NCI-H345 treated with DMSO at 0.1 percent for 48 hours (cell line): ENCODE results near the gene LAMB2.
A peak's percentile ranks its signal among the peaks of the same experiment; 100 is the strongest.

Source experiments
- DNase-seq: peaks from one replicate; lab custom pipeline; 2025; ENCODE audit not compliant: unreplicated experiment; lab: John Stamatoyannopoulos, UW

LAMB2 gene

DNA sequence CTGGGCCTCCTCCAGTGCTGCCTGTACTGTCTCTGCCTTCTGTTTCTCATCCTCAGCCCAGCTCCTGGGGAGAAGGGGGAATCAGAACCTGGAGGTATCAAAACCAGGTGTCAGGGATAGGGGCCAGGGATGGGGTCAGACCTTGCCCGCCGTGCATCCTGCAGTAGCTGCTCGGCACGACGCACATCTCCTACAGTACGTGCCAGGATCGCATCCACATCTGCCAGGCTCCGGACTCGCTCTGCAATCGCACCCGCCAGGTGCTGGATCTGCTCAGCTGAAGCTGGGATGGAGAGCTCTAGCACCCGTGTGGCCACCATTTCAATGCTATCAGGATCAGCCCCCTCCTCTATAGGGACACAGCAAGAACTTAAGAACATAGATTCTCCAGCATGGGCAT is 10.8 kb downstream of the LAMB2 start:
- DNase-seq = no peak

DNA sequence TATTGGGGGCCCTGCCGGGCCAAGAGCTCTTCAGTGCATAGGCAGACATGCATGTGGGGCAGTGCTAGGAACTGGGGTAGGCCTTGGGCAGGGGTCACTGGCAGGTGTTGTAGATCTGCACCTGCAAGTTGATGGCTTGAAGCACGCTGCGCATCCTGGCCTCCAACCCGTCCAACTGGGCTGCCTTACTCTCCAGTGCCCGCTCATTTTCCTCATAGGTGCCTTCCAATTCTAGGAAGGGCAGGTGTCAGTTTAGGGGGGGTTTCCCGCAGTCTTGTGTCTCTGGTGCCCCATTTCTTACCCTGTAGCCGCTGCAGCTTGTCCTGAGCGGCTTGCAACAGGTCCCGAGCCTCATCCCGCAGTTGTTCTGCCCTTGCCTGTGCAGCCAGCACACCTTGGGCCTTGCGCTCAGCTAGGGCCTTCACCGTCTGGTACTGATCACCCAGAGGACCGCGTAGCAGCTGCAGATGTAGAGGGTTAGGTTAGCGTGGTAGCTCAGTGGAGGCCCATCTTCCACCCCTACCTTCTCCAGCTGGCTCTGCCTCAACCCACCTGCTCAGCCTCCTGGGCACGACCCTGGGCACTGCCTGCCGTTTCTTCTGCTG is 11.6 kb downstream of the LAMB2 start:
- no peak for DNase-seq

DNA sequence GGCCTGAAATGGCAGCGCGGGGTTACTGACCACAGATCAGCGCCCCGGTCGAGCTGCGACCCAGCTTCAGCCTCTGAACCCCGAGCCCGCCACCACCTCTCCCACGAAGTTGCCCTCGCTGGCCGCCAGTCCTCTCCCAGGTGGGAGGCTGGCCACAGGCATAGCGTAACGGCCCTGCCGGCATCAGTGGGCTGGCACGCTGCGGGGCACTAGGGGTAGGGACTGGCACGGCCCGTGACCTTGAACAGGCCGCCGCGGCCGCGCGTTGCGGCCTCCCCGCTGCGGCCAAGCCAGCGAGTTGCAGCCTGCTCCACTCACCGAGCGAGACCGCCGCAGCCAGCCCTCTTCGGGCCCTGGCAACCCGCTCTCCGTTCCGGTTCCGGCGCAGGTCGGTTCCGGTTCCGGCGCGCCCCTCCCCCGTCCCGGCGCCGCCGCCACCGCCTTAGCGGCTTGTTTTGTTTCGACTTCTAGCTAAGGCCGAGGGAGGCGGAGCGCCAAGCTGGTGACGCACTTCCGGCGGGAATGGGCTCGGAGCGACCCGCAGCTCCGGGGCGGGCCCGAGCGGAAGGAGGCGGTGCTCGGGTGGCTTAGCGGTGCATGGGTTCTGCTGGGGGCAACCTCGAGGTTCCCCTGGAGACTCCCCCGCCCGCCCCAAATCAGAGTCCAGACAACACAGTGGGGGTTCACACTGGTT is 12.3 kb downstream of the LAMB2 start, which contains the start of gene USP19:
Gene USP19 (minus strand): TSS at position 386 of the 694 bp plus-strand sequence. CDS start 1,678 bp downstream, outside the sequence.
- DNase-seq = peak; percentile 55

DNA sequence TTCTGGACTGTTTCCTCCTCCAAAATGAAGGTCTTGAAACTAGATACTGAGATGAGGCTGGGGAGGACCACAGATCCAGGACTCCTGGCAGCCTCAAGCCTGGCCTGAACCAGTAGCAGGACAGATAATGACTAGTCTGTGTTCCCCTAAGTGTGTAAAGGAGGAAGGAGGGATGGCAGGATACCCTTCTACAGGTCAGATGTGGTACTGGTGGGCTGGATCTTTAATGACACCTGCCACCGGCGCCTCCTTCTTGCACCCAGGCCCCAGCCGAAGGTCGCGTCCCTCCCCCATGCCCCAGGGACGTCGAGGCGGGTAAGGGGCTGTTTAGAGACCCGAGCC is 12.8 kb downstream of the LAMB2 start:
- no peak for DNase-seq

DNA sequence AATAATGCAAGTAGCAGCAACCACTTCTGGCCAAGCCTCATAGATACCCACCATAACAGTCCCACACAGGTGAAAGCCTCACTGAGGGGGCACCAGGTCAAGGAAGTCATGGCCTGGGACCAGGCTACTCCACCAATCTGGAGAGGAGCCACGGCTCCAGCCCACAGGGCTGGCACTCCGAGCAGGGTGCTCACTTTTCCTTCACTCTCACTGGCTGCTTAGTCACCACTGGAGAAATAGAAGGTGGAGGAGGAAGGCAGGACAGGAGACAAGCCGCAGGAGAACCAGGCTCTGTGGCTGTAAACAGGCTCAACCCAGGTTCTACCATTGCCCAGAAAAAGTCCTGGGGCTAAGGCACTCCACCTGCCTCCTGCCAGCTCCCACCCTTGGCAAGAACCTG is 13.4 kb downstream of the LAMB2 start:
- DNase-seq = no peak

DNA sequence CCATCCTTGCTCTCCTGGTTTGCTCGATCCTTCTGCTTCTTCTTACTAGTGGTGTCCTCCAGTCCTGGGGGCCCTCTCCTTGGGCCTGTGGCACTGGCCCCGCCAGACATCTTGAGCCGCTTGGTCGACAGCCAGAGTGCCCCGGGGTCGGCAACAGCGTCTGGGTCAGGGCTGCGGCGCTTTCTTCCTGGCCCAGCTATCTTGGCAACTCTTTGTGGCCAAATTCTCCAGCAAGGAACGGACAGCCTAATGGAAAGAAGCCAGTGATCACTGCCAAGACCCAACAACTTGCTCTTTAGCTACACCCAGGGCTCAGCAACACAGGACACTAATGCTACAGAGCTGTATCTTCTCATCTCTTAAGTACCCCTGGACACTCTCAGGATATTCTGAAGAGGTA is 13.8 kb downstream of the LAMB2 start:
- no peak for DNase-seq

DNA sequence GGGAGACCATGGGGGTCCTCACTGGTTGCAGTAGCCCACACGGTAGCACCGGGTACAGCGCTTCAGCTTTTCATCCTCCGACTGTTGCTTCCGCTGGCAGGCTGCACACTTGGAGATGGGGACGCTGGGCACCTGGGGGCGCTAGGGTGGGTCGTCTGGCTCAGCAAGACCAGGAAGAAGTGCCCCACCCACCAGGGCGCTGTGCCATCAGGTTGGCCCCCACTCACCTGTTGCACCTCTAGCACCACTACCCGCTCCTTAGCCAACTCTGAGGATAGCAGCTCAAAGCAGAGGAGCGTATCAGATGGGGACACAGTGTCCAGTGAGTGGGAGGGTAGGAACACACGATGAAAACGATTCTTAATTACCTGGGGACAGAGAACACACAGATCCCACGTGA is 20.6 kb downstream of the LAMB2 start:
- no peak for DNase-seq

DNA sequence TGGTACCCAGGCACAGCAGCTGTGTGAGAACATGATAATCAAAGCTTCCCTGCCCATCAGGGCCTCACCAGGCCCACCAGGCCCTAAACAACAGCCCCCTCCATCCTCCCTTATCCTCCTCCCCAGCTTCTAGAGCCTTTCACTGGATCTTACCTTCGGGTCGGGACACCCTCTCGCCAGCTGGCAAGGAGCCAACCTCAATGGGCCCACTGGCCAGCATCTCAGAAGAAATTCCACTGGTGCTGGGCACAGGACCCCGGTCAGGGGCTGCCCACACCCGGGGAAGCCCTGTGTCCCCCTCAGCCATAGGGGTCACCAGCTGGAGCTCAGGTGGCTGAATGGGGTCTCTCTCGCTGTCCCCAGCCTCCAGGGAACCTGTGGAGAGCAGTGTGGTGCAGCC is 21.5 kb downstream of the LAMB2 start:
- no peak for DNase-seq

DNA sequence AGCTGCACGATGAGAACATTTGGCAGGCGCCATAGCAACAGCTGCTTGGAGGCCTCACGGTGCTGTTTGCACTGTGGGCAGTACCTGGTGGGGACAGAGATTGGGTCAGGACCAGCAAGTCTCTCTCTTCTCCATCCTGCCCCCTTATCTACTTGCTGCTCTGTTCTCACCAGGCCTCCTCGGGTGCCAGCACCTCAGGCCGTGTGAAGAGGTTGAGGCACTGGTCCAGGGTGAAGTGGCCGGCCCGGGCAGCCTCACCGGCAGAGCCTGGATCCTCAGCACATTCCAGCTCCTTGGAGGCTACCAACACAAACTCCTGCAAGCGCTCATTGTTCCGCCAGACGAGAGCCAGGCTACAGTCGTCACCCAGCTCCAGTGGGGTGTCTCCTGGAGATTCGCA is 22.1 kb downstream of the LAMB2 start:
- no peak for DNase-seq

DNA sequence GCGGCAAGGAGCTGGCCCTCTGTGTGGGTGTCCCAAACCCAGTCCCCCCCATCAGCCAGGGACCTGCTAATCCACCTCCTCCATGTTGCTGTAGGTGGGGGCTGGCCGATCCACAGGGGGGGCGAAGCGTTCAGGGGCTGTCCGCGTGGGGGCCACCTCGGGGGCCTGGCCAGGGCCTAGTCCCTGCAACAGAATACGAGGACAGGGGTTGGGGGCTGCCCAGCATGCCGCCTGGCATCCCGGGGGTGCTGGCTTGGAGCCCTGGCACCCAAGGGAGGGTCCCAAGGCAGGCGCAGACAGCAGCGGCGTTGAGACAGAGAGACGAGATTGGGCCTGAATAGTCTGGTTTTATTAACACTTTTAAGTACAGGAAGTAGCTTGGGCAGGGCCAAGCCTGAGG is 24.5 kb downstream of the LAMB2 start:
- DNase-seq = no peak

DNA sequence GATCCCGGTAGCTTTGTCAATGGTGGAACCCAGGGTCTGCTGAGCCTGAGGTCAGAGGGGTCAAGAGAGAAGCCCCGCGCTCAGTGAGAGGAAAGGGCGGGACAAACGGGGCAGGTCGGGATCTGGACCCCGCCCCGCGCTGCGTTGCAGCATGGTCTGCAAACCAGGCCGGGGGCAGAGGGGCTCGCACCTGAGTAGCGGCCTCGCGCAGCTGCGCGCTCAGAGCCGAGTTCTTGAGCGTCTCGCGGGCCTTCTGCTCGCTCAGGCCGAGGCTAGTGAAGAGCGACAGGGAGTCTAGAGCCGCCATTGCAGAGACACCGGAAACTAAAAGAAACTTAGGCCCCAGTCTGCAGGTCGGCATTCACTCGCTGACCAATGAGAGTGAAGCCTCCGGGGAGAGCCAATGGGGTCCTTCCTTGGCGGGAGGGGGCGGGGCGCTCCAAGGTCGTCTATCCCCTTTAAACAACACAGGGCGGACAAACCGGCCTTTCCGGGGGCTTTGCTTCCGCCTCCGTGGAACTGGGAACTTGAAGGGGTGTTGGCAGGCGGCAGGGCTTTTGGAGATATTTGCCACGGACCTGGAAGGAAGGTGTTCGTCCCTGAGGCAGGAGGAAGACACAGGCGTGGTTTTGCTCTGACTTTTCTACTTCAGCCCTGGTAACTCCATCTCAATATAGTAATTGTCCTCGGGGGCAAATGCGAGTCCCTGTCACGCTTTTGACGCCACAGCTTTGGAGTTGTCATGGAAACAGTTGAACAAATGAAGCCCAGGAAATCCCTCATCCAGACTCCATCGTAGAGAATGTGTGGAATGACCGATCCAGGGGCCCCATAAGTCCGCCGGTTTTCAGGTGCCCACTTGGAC is 28.2 kb downstream of the LAMB2 start, which contains the start of gene QARS1:
Gene QARS1 (minus strand): TSS at position 331 of the 865 bp plus-strand sequence. CDS start 24 bp downstream, at position 307.
- peak; percentile 77 for DNase-seq

DNA sequence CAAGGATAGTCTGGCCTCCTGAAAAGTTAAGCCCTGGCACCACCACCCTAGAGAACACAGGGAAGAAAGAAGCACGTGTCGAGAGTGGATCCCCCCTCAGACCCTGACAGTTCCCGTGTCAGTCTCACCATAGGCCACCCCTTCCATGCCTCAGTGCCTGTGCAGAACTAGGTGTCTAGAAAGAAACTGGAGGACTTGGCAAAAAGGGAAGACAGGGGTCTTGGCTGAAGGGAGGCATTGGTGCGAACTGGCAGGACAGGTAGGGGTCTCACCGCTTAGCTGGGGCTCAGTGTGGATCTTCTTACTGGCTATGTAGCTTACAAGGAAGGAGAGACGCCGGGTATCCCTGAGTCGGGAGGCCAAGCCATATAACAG is 28.8 kb downstream of the LAMB2 start:
- DNase-seq = no peak

DNA sequence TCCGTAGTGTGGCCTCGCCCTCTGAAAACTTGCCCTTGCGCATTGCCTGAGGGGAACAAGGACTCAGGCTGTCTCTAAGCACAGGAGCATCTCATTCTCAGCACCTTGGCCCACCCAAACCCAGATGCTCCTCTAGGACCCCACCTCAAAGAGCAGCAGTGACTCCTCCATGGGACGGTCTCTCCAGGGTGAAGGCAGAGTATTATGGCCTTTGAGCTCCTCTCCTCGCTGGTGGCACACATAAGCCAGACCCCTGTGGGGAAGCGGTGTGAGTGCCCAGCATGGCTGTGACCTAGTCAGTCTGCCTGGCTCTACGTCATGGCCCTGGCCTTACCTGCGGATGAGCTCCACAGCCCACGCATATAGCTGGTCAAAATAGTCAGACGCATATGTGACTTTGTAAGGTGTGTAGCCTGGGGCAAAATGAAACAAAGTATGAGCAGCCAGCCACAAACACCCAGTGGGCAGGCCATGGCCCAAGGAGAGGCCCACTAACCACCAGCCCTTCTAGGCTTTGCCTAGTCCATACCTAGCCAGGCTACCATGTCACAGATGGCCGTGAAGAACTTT is 32.7 kb downstream of the LAMB2 start:
- DNase-seq = no peak

DNA sequence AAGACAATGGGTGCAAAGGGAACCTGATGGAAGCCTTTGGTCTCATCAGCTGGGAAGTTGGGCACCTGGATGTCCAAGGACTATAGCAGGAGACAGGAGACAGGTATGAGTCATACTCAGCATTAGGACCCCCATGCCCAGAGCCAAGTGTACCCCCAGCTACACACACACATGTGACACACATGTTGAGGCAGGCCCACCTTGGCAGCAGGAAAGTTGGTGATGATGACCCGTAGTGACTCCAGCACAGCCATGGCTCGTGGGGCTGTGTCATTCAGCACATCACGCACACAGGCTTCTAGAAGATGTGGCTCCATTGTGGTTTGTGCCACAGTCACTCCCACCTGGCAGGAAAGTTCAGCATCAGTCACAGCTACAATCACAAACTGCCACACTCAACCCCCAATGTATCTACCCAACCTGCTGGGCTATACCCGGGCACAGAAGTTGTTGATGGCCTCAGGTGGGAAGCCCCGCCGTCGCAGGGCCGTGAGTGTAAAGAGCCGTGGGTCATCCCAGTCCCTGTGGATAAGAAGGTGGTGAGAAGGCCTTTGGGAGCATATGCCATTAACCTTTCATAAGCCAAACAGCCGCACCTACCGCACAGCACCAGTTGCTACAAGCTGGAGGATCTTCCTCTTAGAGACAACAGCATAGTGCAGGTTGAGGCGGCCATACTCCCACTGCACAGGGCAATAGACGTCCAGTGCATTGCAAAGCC is 33.8 kb downstream of the LAMB2 start:
- DNase-seq = no peak

DNA sequence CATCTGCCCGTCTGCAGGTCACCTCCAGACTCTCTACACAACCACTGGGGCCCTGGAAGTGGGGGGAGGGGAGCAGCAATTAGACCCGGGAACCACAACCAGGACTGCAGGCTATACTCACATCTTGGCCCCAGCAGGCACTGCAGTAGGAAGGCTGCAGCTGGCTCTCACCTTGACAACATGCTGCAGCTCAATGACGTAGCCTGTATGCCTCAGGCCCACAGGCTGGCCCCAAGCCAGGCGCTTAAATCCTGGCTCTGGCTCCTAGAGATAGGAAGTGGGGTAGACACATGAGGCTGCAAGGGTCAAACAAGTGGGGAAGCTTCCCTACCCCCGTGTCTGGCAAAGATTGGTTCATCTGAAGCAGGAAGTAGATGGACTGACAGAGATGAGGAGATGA is 34.4 kb downstream of the LAMB2 start:
- DNase-seq = no peak

DNA sequence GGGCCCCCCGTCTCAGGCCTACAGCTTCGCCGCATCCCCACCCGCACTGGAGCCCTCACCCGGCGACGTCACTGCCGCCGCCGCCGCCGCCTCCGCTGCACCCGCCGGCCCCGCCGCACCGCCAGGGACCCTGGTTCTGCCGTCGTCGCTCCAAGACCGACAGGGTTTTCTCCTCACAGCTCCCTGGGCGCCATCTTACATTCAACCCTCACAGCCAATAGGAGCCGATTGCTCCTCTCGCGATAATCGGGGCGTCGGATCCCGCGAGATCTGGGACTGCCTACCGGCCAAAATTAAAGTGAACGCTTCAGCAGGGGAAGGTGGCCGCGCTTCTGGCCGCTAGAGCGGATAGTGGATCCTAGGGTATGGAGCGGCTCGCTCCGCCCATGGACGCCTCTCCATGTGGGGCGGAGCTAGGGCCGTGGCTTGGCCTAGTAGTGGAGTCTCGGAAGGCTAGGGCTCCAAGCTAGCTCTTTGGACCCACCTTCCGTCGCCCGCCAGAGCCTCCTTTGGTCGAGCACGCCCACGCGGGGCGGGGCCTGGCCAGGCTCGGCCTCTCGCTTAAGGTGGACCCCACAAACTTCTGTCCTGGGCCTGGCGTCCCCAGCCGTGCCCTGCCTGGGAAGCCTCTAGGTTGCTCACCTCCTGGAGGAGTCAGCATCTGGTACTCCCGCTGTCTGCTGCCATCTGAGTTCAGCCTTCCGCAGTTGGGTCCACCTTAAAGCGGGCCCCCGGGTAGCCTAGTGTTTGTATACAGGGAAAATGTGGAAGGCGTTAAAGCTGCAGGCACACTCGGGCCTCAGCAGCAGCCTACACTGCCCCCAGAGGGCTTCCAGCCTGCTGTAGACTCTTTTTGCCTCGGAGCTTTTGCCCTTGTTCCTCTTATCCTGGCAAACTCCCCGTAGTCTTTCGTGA is 38.7 kb downstream of the LAMB2 start, which contains the start of gene QRICH1:
Gene QRICH1 (minus strand): TSS at position 219 of the 915 bp plus-strand sequence. CDS start 17,054 bp downstream, outside the sequence.
- peak; percentile 91 for DNase-seq

DNA sequence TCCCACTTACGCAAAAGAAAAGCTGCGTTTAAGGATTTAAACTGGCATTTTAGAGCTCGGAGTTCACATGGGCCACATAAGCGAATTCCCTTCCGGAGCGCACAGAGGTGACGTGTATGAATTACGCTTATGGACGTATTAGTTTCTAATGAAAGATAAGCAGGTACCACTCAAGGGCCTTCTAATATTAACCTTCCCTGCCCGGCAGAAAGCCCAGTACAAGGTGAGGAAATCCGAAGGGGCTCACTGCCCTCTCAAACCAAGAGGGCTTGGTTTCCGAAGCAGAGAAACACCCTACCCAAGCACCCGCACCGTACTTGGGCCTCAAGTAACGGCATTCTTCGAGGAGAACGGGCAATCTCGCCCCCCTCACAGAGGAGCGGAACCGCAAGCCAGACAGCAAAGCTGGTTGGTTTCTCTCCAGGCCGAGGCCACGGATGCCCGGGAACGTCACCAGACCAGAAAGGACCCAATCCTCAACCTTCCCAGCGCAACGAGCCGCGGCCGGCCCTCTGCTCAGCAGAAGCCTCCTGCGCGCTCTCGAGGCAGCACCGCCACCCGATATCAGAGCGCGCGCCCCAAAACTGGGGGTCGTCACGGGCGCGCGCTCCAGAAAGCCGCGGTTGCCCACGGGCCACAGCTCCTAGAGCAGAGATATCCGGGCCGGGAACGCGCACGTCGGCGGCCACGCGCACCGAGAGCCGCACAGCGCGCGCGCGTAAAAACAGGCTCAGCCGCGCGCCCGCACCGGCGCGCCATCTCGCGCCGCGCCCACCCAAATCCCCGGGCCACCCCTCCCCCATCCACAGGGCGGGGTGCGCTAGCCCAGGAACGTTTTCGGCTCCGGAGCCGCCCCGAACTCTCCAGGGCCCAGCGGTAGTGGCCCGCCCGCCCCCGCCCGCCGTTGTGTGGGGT is 39.7 kb downstream of the LAMB2 start:
- DNase-seq = no peak

DNA sequence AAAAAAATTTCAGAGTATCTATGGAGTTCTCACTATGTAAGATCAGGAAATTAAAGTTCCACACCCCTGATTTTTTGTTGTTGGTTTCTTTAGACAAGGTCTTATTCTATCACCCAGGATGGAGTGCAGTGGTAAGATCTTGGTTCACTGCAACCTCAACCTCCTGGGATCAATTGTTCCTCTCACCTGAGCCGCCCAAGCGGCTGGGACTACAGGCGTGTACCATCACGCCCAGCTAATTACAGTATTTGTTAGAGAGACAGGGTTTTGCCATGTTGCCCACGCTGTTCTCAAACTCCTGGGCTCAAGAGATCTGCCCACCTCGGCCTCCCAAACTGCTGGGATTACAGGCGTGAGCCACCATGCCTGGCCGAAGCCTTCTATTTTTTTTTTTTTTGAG is 51.4 kb downstream of the LAMB2 start:
- no peak for DNase-seq

DNA sequence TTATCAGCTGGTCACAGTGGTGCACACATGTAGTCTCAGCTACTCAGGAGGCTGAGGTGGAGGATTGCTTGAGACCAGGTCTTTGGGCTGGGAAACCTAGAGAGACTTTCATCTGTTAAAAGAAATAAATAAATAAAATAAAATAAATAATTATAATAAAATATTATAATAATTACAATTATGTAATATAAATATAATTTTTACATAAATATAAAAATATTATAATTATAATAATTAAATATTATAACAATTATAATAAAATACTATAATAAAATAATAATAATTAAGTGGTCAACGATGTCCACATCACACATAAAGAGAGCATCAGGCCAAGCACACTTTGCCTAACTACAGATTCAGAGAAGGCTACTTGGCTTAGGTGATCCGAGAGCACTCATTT is 53.6 kb downstream of the LAMB2 start:
- no peak for DNase-seq
